Measurements from ENCODE around the gene UBAC2. TPM values are rescaled to one million over a fixed set of nuclear protein-coding genes. Genes with fewer than 3 reads are reported as not detected.
"Not testable (repeated sequence)": the region's sequence is repeated elsewhere in the genome, so short reads cannot be mapped to it uniquely, and the experiment has no call there.

The UBAC2 gene
- total RNA-seq, 4 donors from 2014 or later: 54.4 to 65.9 (median 59.5) TPM

DNA sequence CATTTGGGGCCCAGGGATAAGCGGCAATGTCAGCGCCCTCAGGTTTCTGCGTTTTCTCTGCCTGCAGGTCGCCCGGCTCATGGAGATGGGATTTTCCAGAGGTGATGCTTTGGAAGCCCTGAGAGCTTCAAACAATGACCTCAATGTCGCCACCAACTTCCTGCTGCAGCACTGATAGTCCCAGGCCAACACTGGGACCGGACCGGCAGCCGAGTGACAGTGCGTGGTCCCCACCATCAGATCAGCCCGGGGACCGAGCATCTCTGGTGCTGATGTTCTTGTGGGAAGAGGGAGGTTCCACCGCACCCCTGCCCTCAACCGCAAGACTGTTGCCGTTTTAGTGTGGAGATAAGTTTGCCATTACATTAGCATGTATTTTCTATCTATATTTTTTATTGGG, 184.5 kb downstream of the UBAC2 start:
- Histone ChIP-seq H3K27me3 (no peaks in the 10 kb centered on the region), H3K9me3 (no peaks in the 10 kb centered on the region), H3K36me3 (no peaks in the 10 kb centered on the region), H3K27ac (no peak overlapping the region), H3K4me3 (no peak overlapping the region), H3K4me1 (no peaks in the 10 kb centered on the region)
- TF ChIP-seq POLR2A (IDR thresholded peaks at IDR 0.05): no peak
- TF ChIP-seq, protein P1, sequence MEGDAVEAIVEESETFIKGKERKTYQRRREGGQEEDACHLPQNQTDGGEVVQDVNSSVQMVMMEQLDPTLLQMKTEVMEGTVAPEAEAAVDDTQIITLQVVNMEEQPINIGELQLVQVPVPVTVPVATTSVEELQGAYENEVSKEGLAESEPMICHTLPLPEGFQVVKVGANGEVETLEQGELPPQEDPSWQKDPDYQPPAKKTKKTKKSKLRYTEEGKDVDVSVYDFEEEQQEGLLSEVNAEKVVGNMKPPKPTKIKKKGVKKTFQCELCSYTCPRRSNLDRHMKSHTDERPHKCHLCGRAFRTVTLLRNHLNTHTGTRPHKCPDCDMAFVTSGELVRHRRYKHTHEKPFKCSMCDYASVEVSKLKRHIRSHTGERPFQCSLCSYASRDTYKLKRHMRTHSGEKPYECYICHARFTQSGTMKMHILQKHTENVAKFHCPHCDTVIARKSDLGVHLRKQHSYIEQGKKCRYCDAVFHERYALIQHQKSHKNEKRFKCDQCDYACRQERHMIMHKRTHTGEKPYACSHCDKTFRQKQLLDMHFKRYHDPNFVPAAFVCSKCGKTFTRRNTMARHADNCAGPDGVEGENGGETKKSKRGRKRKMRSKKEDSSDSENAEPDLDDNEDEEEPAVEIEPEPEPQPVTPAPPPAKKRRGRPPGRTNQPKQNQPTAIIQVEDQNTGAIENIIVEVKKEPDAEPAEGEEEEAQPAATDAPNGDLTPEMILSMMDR (IDR thresholded peaks at IDR 0.05): no peak
- DNase-seq: no peak
- intact Hi-C loops (cut with DNase I; ENCODE audit: low total_unique reads): no loop called here

DNA sequence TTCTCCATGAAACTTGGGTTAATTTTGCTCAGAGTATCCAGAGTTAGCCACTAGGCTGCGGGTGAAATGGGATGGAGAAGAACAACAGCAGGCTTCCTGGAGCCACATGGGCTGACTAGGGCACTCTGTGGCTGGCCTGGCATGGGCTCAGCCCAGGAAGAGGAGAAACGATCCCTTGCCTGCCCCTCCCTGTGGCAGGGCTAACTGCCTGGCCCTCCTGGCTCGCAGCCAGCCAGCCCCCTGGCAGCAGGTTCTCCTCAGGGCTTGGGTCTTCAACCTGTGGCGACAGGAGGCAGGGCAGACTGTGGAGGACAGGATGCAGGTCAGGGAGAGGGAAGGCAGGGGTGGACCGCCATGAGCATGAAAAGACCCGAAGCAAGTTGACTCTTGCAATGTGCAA, 185.3 kb downstream of the UBAC2 start:
- no peak for TF ChIP-seq POLR2A (IDR thresholded peaks at IDR 0.05)
- TF ChIP-seq, protein P1 (IDR thresholded peaks at IDR 0.05): no peak
- Histone ChIP-seq H3K36me3 (no peaks in the 10 kb centered on the region), H3K27ac (no peak overlapping the region), H3K4me1 (no peaks in the 10 kb centered on the region), H3K4me3 (no peak overlapping the region), H3K27me3 (no peaks in the 10 kb centered on the region), H3K9me3 (no peaks in the 10 kb centered on the region)
- no peak for DNase-seq
- intact Hi-C loops (cut with DNase I; ENCODE audit: low total_unique reads): no loop called here

DNA sequence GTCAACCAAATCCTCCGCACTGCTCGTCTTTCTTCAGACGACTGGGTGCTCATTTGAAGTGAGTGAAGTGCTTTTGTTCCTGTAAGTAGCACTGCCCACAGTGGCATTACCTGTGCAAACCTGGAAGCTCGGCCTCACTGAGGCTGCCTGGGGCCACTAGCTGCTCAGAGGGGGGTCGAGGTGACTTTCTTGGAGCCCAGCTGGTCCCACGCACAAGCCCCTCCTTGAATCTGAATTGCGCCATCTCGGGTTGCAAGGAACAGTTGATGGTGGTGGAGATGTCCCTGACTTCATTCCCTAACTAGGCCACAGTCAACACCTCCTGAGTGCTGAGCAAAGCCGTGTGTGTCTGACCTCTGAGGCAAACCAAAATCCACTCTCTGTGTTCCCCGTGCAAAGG, 185.8 kb downstream of the UBAC2 start:
- TF ChIP-seq POLR2A (IDR thresholded peaks at IDR 0.05): no peak
- TF ChIP-seq, protein P1 (IDR thresholded peaks at IDR 0.05): no peak
- DNase-seq: no peak

DNA sequence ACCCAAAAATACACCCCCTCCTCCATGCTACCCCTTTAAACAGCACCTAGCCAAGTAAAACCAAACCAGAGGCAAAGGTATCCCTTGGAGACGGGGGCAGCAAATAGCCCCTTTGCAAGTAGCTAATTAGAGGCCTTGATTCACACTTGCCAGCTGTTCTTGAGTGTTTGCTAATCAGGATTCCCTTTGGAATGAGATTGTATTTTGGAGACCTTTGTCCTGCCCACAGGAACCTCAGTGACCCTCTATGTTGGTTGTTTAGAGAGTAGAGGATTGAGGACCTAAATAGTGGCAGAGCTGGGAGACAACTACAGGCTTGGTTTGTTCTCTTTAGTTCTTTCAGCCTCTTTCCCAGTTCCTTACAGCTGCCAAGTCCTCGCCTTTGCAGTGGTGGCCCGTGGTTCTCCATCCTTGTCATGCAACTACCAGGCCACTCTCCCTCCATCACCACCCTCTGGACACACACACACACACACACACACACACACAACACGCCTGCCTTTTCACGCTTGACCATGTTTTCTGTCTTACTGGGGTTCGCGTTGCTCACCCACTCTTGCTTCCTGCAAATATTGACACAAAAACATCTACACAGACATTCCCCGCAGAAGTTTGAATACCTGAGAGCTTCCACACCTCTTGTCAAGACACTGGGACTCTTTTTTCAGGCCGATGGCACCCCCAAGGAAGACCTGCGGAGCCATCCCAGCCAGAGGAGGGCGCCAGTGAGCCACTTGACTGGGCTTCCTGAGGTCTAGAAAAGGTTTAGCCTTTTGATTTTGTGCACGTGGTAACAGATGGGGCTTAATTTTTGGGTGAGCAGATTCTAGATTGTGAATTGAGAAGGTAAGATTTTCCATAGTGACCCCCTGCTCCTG, 186.5 kb downstream of the UBAC2 start:
- Histone ChIP-seq H3K9me3 (no peaks in the 10 kb centered on the region), H3K27ac (no peak overlapping the region), H3K36me3 (no peaks in the 10 kb centered on the region), H3K27me3 (no peaks in the 10 kb centered on the region), H3K4me1 (no peaks in the 10 kb centered on the region), H3K4me3 (no peak overlapping the region)
- intact Hi-C loops (cut with DNase I; ENCODE audit: low total_unique reads): no loop called here
- no peak for TF ChIP-seq POLR2A (IDR thresholded peaks at IDR 0.05)
- no peak for DNase-seq

More for the DNA sequence above, 185.8 kb downstream of the UBAC2 start:
- intact Hi-C loops (cut with DNase I; ENCODE audit: low total_unique reads): no loop called here
- Histone ChIP-seq H3K36me3 (no peaks in the 10 kb centered on the region), H3K27me3 (no peaks in the 10 kb centered on the region), H3K4me3 (no peak overlapping the region), H3K4me1 (no peaks in the 10 kb centered on the region), H3K9me3 (no peaks in the 10 kb centered on the region), H3K27ac (no peak overlapping the region)

DNA sequence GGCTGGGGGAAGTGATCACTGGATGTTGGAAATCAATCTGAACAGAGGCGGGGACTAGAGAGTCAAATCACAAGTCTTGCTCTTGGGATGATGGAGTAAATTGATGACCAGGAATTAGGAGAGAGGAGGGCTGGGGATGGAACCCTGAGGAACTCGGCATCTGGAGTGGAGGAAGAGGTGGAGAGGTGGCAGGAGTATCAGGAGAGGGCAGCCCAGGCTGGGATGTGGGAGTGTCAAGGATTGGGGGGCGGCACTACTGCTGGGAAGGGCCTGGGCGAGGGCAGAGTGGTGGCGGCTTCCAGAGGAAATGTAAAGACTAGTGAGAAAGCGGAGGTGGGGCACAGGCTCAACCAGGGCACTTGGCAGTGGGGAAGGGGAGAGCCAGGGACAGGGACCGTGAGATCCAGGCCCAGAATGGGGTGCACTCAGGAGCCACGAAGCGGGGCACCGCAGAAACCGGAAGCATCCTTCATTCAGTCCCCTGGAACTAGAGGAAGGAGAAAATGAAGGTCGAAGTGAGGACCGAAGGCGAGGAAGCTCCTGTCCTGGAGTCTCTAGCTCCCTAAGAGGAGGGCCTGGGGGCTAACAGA, 187.8 kb downstream of the UBAC2 start:
- no peaks in the 10 kb centered on the region for H3K36me3 ChIP-seq
- TF ChIP-seq POLR2A (IDR thresholded peaks at IDR 0.05): no peak
- TF ChIP-seq, protein P1 (IDR thresholded peaks at IDR 0.05): no peak
- DNase-seq: no peak
- H3K27ac ChIP-seq: no peak overlapping the region
- no peaks in the 10 kb centered on the region for H3K27me3 ChIP-seq
- H3K9me3 ChIP-seq: no peaks in the 10 kb centered on the region
- no peaks in the 10 kb centered on the region for H3K4me1 ChIP-seq
- intact Hi-C loops (cut with DNase I; ENCODE audit: low total_unique reads): no loop called here
- no peak overlapping the region for H3K4me3 ChIP-seq

DNA sequence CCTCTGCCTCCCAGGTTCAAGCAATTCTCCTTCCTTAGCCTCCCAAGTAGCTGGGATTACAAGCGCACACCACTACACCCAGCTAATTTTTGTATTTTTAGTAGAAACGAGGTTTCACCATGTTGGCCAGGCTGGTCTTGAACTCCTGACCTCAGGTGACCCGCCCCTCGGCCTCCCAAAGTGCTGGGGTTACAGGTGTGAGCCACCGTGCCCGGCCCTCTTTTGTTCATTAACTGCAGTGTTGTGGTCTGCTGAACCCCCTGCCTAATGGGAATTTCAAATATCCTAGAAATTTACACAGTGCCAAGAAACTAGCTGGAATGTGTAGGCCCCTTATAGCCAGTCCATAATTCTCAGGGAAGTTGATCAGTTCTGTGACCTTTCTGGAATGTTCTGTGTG, 188.4 kb downstream of the UBAC2 start:
- H3K4me1 ChIP-seq; DNase-seq; H3K9me3 ChIP-seq; H3K36me3 ChIP-seq; H3K27me3 ChIP-seq; intact Hi-C loops (cut with DNase I; ENCODE audit: low total_unique reads); H3K27ac ChIP-seq; H3K4me3 ChIP-seq: not testable (repeated sequence)

Data from uterus (tissue), 4 donors.